Lung (tissue), 12 donors: ENCODE measurements around the gene INF2. TPM values are rescaled to one million over a fixed set of nuclear protein-coding genes. Genes with fewer than 3 reads are reported as not detected.

Source experiments
- ATAC-seq: fragments of 200-7000 bp; cut with Tn5 transposase; one replicate; pipeline ENCODE4 v1.9.1; 2020; ENCODE audit warnings: moderate number of reproducible peaks; ENCODE audit not compliant: insufficient read depth, low FRiP score
- DNase-seq, 3 donors: peaks; one replicate each; pipeline ENCODE4 v3.0.0-alpha.2; 2013 to 2017
- H3K27ac ChIP-seq, 2 donors: one replicate each; pipeline ENCODE4 v1.5.1; 2013; ENCODE audit warnings: mild to moderate bottlenecking in 2 of 2, moderate library complexity in 2 of 2, control low read depth in 1 of 2, inconsistent platforms in 1 of 2, low read depth in 1 of 2, low read length in 1 of 2
- H3K27me3 ChIP-seq, 3 donors: one replicate each; pipeline ENCODE4 v1.5.1; 2013; ENCODE audit warnings: low read length in 2 of 3; ENCODE audit not compliant: control insufficient read depth in 3 of 3, insufficient read depth in 3 of 3
- H3K36me3 ChIP-seq, 4 donors: one replicate each; pipeline ENCODE4 v1.5.1; 2013; ENCODE audit warnings: low read length in 4 of 4, mild to moderate bottlenecking in 1 of 4, moderate library complexity in 1 of 4; ENCODE audit not compliant: control insufficient read depth in 4 of 4, insufficient read depth in 4 of 4
- H3K4me1 ChIP-seq, 5 donors: one replicate each; pipeline ENCODE4 v1.5.1; 2013; ENCODE audit warnings: low read length in 5 of 5, mild to moderate bottlenecking in 2 of 5, moderate library complexity in 1 of 5; ENCODE audit not compliant: control insufficient read depth in 5 of 5, insufficient read depth in 5 of 5
- H3K4me3 ChIP-seq: one replicate; pipeline ENCODE4 v1.5.1; 2013; ENCODE audit warnings: mild to moderate bottlenecking, control low read depth, moderate library complexity
- H3K9ac ChIP-seq, 2 donors: one replicate each; pipeline ENCODE4 v1.5.1; 2013; ENCODE audit warnings: low read length in 2 of 2, control low read depth in 1 of 2; ENCODE audit not compliant: insufficient read depth in 1 of 2
- H3K9me3 ChIP-seq, 4 donors: one replicate each; pipeline ENCODE4 v1.5.1; 2013; ENCODE audit warnings: low read length in 3 of 4, mild to moderate bottlenecking in 1 of 4, moderate library complexity in 1 of 4; ENCODE audit not compliant: control insufficient read depth in 4 of 4, insufficient read depth in 3 of 4
- CTCF ChIP-seq: IDR thresholded peaks from 2 replicates; pipeline ENCODE4 v1.5.1; 2012; ENCODE audit warnings: mild to moderate bottlenecking; ENCODE audit errors: control extremely low read depth, extremely low read depth
- WGBS, 2 donors: extraction: QIAGEN DNeasy Blood & Tissue Kit; methylation state at CpG; one replicate each; pipeline ENCODE4 v1.1.7; 2013; 5-methylcytosine and 5-hydroxymethylcytosine counted together
- polyA plus RNA-seq, 2 donors: library from polyadenylated mRNA; stranded (reverse); fragments of 200-250 nt; gene quantifications; one replicate each; pipeline ENCODE4 v1.2.1, GENCODE V29; 2013
- total RNA-seq, 2 donors: library from RNA; depleted of rRNA in 1 of 2; stranded (reverse); fragments of >200 nt in 1 of 2; gene quantifications; one replicate each; pipeline ENCODE4 v1.2.1, GENCODE V29; 2014 to 2021
- donor health status: control.
- donor health status: control.
- donor health status: Bipolar disorder and iron deficiency.
- donor health status: healthy.
- donor health status: DM: yes; HTN: yes; CAD: no.

INF2 gene
- total and polyA plus RNA-seq, 4 donors: 46.1 to 119 (median 78.4) TPM

- H3K36me3 ChIP-seq: no peaks in the 10 kb centered on the region
- DNase-seq (no peak), ATAC-seq (no peak)
- peaks cover 0 to 5% (median 0%) of the 10 kb centered on the region in 5 donors for H3K4me1 ChIP-seq
- no peak overlapping the region for H3K27ac ChIP-seq
- no peak for TF ChIP-seq CTCF
- H3K9ac ChIP-seq: no peak overlapping the region
- peaks cover 0 to 11% (median 4%) of the 10 kb centered on the region in 3 donors for H3K27me3 ChIP-seq
- peaks cover 0 to 3% (median under 1%) of the 10 kb centered on the region in 4 donors for H3K9me3 ChIP-seq
- WGBS, 2 donors: 53 to 68% methylated on average over 21 to 23 of the region's 23 CpGs
- H3K4me3 ChIP-seq: no peak overlapping the region
These were observed 47.5 kb upstream of the INF2 start for GRCh38 chr14:104641753-104642539.

- WGBS, 2 donors: 93 to 95% methylated on average over 9 of the region's 9 CpGs
- Histone ChIP-seq H3K9me3 (peaks cover 0 to 3% (median under 1%) of the 10 kb centered on the region in 4 donors), H3K4me1 (peaks cover 0 to 5% (median 0%) of the 10 kb centered on the region in 5 donors), H3K36me3 (no peaks in the 10 kb centered on the region), H3K4me3 (no peak overlapping the region), H3K27me3 (peaks cover 0 to 11% (median 4%) of the 10 kb centered on the region in 3 donors), H3K9ac (no peak overlapping the region), H3K27ac (no peak overlapping the region)
- no peak for TF ChIP-seq CTCF
- ATAC-seq: no peak
- no peak for DNase-seq
These were observed 46.9 kb upstream of the INF2 start for GRCh38 chr14:104642540-104642868.

- TF ChIP-seq CTCF: no peak
- Histone ChIP-seq H3K27me3 (peaks cover 0 to 8% (median 4%) of the 10 kb centered on the region in 3 donors), H3K9me3 (peaks cover 0 to 3% (median under 1%) of the 10 kb centered on the region in 4 donors), H3K4me1 (peaks cover 0 to 2% (median 0%) of the 10 kb centered on the region in 5 donors), H3K9ac (no peak overlapping the region), H3K27ac (no peak overlapping the region), H3K4me3 (no peak overlapping the region), H3K36me3 (no peaks in the 10 kb centered on the region)
- ATAC-seq (no peak), DNase-seq (no peak)
- 63 to 79% methylated on average over 8 of the region's 8 CpGs for WGBS, 2 donors
These were observed 46.1 kb upstream of the INF2 start for GRCh38 chr14:104643306-104643705.
